GM08714 (cell line): Measurements from ENCODE around the gene SAMD13.

Source experiments
- H3K4me3 ChIP-seq: fragments of 200-500 bp; sonication (Bioruptor generic); 2 replicates; pipeline ENCODE4 v1.5.1; 2014; ENCODE audit warnings: mild to moderate bottlenecking, low read length, inconsistent platforms
- ZNF274 ChIP-seq: IDR thresholded peaks from 2 replicates; pipeline ENCODE4 v1.6.1; 2012; ENCODE audit warnings: mild to moderate bottlenecking, low read depth, low read length

The SAMD13 gene

DNA sequence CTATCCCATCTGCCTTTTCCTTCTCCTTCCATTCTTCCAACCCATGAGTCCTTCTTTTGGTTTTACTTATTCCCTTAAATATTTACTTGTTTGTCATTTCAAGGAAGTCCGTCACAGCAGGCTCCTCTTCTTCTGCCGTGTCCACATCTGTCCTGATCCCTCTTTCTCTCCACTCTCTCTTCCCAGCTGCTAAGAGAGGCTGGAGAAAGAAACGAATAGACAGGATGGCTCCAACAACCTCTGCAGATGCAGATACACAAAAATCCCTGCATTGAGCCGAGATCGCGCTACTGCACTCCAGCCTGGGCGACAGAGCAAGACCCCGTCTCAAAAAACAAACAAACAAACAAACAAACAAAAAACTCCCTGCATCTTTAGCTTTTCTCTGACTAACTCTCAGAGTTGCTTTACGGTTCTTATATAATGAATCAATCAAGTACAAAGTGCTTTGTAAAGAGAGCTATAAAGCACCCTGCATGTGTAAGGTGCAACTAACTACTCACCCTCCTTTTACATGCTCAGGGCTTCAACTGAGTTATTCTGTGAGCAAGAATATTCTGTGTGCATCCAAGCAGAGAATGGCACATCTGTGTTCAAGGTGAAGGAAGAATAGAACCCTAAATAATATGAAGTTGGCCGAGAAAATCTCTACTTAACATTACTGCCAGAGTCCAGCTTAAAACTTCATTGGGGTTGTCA is 3.8 kb upstream of the SAMD13 start:
- TF ChIP-seq ZNF274: no peak
- peak overlapping the region; percentile 96; the same call in 1 of the 2 replicates for H3K4me3 ChIP-seq

GRCh38 chr1:84298328-84298683 is 3.2 kb upstream of the SAMD13 start:
- H3K4me3 ChIP-seq: peak overlapping the region; percentile 96
- no peak for TF ChIP-seq ZNF274

GRCh38 chr1:84298684-84299535 is 2.6 kb upstream of the SAMD13 start:
- peak overlapping the region; percentile 96 for H3K4me3 ChIP-seq
- no peak for TF ChIP-seq ZNF274

DNA sequence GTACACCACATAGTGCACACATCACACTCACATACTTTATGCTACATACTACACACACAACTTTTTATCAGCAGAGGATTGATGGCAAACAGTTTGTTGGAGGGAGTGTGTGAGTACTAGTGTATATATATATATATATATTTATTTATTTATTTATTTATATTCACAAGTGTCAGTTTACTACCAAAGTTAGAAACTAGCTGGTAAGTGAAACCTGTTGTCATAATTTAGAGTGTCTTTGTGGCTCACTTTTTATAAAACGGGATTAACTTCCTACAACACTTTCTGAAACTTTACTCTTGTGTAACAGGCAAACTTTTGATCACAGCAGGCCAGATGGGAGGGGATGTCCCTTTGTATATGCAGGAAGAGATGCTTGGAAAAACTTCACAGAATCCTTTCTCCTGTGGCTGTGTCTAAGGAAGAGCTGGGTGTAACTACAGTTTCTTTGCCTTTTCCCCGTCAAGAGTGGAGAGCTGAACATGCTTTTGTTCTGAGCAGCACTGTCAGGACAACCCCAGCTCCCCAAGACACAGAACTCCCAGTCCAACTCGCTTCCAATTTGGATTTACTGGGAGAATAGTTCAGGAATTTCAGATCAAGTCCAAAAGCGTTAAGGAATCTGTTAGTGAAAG is 1.9 kb upstream of the SAMD13 start:
- H3K4me3 ChIP-seq: peak overlapping the region; percentile 96; the same call in 1 of the 2 replicates
- no peak for TF ChIP-seq ZNF274

DNA sequence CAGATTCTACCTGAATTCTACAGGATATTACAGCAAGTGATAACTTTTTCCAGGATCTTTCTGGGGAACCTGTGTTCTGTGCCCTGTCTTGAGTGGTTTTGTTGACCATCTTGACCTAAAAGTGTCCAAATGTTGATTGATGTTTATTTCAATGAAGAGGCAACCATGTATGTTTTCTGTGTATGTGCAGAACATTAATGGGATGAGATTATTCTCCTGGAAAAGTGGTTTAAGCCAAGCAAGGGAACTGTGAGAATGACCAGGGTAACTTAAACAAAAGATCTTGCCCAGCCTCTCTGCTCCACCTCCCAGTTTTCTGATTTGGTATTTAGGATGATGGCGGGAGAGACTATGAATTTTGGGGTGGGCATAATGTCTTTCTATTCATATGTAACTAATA is 1.0 kb upstream of the SAMD13 start:
- TF ChIP-seq ZNF274: no peak
- H3K4me3 ChIP-seq: no peak overlapping the region

DNA sequence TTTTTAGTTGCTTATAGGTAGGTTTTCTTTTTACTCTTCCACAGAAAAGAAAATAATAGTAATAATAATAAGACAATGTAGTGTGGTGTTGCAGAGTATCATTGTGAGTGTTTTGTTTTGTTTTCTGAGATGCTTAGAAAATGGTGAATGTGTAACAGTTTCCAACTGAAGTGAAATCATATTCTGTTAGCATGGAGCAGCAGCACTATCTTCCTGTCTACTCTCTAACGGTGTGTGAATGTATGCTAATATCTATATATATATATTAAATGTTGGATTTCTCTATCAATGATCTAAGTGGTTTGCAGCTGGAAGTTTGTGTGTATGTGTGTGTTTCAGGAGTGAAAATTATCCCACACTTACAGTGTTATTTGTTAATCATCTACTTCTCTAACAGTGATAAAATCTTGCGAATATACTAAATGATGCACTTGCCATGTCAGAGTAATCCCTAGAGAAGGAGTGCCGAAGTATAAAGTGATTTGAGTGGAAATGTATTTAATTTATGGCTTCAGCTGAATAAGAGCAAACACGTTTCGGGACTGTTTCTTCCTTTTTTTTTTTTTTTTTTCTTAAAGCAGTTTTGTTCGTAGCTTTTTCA is 377 bp downstream of the SAMD13 start:
- TF ChIP-seq ZNF274: no peak
- H3K4me3 ChIP-seq: peak overlapping the region; percentile 66; the same call in 1 of the 2 replicates

GRCh38 chr1:84303314-84303830 is 1.9 kb downstream of the SAMD13 start:
- TF ChIP-seq ZNF274: no peak
- H3K4me3 ChIP-seq: peak overlapping the region; percentile 66

DNA sequence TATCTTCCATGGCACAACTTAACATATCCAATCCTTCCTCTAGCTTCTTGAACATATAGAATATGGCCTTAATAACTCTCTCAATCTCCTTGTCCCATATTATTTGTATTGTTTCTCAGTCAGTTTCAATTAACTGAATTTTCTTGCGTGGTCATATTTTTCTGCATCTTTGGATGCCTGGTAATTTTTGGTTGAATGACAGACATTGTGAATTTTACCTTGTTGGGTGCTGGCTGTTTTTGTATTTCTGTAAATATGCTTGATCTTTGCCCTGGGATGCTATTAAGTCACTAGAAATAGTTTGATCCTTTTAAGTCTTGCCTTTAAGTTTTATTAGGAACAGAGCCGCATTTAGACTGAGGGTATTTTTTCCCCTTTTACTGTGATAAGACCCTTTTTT is 5.9 kb downstream of the SAMD13 start:
- no peak for TF ChIP-seq ZNF274
- H3K4me3 ChIP-seq: no peak overlapping the region

DNA sequence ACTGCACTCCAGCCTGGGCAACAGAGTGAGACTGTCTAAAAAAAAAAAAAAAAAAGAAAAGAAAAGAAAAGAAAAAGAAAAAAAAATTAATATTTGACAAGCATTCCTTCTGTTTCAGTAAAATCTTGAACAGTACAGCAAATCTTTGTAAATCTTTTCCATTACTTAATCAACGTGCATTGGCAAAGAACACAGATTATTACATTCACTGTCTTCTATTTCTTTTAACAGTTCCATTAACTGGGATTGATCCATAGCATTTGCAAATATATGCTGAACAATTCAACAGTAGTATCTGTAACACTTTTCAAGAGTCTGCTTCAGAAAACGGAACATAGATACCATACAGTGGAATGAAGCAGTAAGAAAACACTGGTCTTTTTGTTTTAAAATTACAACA is 9.8 kb downstream of the SAMD13 start:
- no peak overlapping the region for H3K4me3 ChIP-seq
- no peak for TF ChIP-seq ZNF274

DNA sequence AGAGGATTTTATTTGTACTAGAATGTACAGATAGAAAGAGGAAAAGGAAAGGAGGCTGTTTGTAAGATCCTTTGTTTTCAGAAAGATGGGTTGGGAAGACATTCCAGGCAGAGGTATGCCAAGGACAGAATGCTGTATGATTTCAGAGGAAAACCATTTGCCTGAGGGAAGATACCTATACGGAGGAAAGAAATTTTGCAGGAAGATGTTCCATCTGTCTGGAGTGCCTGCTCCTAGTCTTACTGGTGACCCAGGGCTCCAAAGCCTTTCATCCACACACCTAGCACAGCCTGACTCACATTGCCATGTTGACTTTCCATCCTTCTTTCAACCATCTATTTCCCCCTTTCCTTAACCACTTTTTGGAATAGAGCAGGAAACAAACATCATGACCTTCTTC is 18.2 kb downstream of the SAMD13 start:
- no peak for TF ChIP-seq ZNF274

DNA sequence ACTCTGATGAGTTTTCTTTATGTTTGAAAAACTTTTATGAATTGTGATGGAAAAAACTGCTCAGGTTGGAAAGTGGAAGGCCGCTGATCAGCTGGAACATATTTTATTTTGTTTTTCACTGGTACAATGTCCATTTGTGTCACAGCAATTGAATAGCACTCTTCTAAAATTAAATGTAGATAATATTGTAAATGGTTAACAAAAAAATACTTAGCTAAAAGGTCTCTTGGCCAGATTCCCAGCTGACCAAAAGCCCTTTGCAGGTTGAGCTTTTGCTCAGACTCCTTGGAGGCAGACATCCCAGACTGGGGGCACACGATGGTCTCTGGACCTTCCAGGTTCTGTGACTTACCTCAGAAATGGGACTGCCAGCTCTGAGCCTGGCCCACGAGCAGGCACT is 26.3 kb downstream of the SAMD13 start:
- TF ChIP-seq ZNF274: no peak
- H3K4me3 ChIP-seq: no peak overlapping the region

More for the DNA sequence above, 18.2 kb downstream of the SAMD13 start:
- H3K4me3 ChIP-seq: no peak overlapping the region

DNA sequence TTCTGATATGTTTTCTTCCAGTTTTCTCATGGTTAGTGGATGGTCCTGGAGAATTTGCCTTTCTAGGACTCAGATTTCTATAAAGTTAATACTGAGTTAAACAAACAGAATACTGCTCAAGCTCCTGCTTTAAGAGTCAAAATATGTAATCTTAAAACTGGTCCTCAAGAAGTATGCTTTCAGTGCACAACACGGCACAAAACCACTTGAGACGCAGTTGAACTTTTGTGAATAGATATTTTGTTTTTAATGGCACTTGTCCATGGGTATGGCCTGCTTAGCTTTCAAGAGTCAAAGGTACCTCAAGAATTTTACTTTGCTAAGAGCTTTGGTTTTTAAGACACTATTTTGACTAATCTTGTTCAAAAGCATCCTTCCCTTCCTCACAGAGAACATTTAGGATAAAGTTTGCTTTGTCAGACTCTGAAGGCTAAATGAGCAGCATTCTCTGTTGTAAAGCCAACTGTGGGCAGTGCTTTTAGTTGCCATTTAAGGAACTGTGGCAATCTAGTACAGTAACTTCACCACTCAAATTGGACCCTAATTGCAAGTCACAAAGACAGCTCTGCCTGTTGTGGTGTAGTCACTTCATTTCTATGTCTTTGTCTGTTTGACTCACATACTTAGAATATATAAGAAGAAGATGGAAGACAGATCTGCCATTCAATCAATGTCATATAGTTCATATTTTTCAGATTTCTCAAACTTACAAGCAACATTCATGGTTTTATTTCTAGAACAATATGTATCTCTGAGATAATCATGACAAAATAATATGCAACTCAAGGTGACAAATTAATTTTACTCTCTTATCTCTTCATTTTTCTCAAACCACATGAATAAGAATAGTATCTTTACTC is 28.8 kb downstream of the SAMD13 start:
- TF ChIP-seq ZNF274: no peak
- no peak overlapping the region for H3K4me3 ChIP-seq

DNA sequence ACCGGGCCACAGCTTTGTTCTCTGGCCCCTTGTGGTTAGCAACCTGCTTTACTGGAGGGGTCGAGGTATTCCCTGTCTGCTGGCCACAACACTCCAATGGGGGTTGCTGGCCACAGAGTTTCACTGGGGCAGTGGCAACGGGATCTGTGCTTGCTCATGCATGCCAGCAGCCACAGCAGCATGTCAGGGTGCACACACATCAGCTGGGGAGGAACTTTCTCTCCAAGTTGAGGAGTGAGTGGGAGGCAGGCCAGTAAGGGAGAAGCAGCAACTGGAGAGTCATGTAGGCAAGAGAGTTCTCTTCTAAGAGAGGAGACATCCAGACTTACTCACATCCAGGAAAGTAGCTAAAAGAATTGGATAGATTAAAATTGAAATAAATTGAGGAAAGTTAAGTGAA is 38.0 kb downstream of the SAMD13 start:
- TF ChIP-seq ZNF274: no peak
- no peak overlapping the region for H3K4me3 ChIP-seq
